ENCODE measurements around the gene ADARB1.

Gene ADARB1

GRCh38 chr21:45250914-45251634, 176.7 kb downstream of the ADARB1 start:
- no peak for TF ChIP-seq CTCF (IDR thresholded peaks at IDR 0.05; ENCODE audit: low read depth, low read length, missing control alignments)
- no peak overlapping the region for H3K4me3 ChIP-seq (ENCODE audit: low read depth, low read length)
- in situ Hi-C loops (cut with HindIII; ENCODE audit: low sequenced_read_pairs) = no loop called here
- DNase-seq (ENCODE audit: low read depth) = no peak

- no peak overlapping the region for H3K4me3 ChIP-seq (ENCODE audit: low read depth, low read length)
- DNase-seq (ENCODE audit: low read depth) = no peak
- in situ Hi-C loops (cut with HindIII; ENCODE audit: low sequenced_read_pairs) = no loop called here
- TF ChIP-seq CTCF (IDR thresholded peaks at IDR 0.05; ENCODE audit: low read depth, low read length, missing control alignments) = no peak
These were observed 177.5 kb downstream of the ADARB1 start for GRCh38 chr21:45251635-45252447.

- DNase-seq (ENCODE audit: low read depth) = no peak
- in situ Hi-C loops (cut with HindIII; ENCODE audit: low sequenced_read_pairs) = no loop called here
- TF ChIP-seq CTCF (IDR thresholded peaks at IDR 0.05; ENCODE audit: low read depth, low read length, missing control alignments) = no peak
- H3K4me3 ChIP-seq (ENCODE audit: low read depth, low read length) = no peak overlapping the region
These were observed 178.1 kb downstream of the ADARB1 start for GRCh38 chr21:45252448-45252925.

GRCh38 chr21:45253180-45253579, 178.8 kb downstream of the ADARB1 start:
- DNase-seq (ENCODE audit: low read depth) = no peak
- no peak for TF ChIP-seq CTCF (IDR thresholded peaks at IDR 0.05; ENCODE audit: low read depth, low read length, missing control alignments)
- no peak overlapping the region for H3K4me3 ChIP-seq (ENCODE audit: low read depth, low read length)
- in situ Hi-C loops (cut with HindIII; ENCODE audit: low sequenced_read_pairs) = no loop called here

GRCh38 chr21:45253633-45254459, 179.5 kb downstream of the ADARB1 start:
- in situ Hi-C loops (cut with HindIII; ENCODE audit: low sequenced_read_pairs) = no loop called here
- DNase-seq (ENCODE audit: low read depth) = no peak
- no peak for TF ChIP-seq CTCF (IDR thresholded peaks at IDR 0.05; ENCODE audit: low read depth, low read length, missing control alignments)
- H3K4me3 ChIP-seq (ENCODE audit: low read depth, low read length) = no peak overlapping the region

- no peak for TF ChIP-seq CTCF (IDR thresholded peaks at IDR 0.05; ENCODE audit: low read depth, low read length, missing control alignments)
- H3K4me3 ChIP-seq (ENCODE audit: low read depth, low read length) = no peak overlapping the region
- DNase-seq (ENCODE audit: low read depth) = no peak
- in situ Hi-C loops (cut with HindIII; ENCODE audit: low sequenced_read_pairs) = no loop called here
These were observed 180.1 kb downstream of the ADARB1 start for GRCh38 chr21:45254460-45254930.

All from astrocyte of the cerebellum (primary cell).